GM19455 (cell line): Measurements from ENCODE around the gene RABGAP1L.
"Not testable (repeated sequence)": the region's sequence is repeated elsewhere in the genome, so short reads cannot be mapped to it uniquely, and the experiment has no call there.

Experiments used
- ATAC-seq: cut with Tn5 transposase; IDR thresholded peaks from one replicate; pipeline ENCODE4 v1.9.1; 2021; ENCODE audit not compliant: unreplicated experiment

RABGAP1L gene

DNA sequence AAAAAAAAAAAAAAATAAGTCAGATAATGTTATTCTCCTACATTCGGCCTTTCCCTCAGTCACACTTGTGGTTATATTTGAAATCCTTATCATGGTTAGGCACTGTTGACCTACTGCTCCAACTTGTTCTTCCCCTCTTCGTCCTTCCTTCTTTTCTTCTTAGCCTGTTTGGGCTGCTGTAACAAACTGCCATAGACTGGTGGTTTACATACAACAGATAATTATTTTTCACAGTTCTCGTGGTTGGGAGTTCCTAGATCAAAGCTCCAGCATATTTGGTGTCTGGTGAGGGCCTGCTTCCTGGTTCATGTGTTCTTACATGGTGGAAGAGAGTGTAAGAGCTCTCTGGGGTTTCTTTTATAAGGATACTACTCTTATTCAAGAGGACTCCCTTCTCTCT is 73.4 kb downstream of the RABGAP1L start:
- ATAC-seq = no peak

DNA sequence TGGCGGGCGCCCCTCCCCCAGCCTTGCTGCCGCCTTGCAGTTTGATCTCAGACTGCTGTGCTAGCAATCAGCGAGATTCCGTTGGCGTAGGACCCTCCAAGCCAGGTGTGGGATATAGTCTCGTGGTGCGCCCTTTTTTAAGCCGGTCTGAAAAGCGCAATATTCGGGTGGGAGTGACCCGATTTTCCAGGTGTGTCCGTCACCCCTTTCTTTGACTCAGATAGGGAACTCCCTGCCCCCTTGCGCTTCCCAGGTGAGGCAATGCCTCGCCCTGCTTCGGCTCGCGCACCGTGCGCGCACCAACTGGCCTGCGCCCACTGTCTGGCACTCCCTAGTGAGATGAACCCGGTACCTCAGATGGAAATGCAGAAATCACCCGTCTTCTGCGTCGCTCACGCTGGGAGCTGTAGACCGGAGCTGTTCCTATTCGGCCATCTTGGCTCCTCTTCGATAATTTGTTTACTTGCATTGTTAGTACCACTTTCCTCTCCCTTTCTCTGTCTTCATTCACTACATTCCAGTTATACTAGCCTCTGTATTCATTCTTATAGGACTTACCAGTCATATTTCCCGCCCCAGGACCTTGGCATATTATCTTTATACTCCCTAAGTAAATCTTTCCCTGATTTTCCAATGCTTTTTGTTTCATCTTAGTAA is 79.7 kb downstream of the RABGAP1L start:
- not testable (repeated sequence) for ATAC-seq

DNA sequence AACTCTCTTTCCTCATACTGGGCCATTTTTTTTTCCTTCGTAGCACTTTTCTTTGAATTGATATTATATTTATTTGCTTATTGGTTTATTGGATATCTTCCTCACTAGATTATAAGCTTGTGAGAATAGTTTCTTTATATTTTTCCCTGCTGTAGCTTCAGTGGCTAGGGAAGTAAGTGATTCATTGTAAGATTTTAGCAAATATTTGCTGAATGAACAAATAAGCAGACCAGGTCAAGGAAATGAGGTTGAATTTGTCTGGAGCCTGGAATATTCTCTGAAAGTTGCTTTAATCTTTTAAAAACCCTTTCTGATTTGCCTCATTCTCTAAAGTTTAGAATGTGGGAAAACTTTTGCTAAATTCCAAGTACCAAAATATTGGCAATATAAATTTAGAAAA is 80.2 kb downstream of the RABGAP1L start:
- no peak for ATAC-seq

DNA sequence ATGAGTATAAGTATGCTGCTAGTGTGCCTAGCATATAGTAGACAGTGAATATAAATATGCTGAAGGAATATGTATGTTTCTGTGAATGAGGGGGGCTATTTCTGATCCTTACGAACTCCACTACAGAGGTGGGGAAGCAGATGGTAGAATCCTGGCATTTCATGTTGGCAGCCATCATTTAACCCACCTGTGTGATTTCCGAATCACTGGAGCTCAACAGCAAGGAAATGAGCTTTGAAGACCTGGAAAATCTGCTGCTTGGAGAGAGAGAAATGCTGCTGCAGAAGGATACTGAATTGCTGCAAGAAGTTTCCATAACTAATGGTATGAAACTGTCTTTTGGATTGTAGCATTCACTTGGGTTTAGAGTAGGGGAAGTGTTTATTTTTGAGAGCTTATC is 83.5 kb downstream of the RABGAP1L start:
- ATAC-seq = no peak

DNA sequence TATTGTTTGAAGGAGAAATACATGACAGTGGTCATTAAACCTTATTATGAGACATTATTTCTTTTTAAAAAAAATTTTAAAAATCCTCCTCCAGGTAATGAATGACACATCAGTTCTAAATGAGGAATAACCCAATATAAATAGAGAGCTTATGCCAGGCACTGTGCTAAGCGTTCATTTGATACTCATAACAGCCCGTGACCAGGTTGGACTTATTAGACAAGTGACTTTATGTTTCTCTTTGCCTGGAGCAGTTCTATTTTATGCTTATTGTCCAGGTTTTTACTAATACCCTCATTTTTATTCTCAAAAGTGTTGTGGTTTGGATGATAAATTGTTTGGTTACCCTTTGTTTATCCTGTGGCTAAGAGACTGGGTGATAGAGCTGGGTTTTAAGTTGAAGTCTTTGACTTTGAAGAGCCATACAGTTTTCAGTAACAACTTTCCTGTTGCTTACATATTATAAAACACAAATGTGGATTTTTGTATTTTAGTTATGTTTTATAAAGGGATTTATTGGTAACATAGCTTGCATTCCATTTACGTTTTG is 84.2 kb downstream of the RABGAP1L start:
- no peak for ATAC-seq

DNA sequence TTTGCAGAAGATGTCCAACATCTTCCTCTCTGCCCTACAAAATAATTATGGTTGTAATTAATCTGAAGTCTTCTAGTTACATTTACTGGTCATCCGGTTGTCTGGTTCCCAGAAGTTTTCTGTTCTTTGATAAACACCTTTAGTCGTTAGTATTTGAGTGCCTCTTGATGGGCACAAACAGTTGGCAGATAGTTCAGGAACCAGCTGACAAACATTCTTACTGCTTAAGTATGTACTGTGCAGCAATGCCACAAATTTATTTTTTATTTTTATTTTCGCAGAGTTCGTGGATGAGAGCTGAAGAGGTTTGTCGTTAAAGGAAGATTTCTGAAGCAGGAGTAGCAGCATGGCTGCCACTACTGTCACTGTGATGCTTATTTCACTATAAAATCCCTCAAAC is 84.7 kb downstream of the RABGAP1L start:
- ATAC-seq = no peak

DNA sequence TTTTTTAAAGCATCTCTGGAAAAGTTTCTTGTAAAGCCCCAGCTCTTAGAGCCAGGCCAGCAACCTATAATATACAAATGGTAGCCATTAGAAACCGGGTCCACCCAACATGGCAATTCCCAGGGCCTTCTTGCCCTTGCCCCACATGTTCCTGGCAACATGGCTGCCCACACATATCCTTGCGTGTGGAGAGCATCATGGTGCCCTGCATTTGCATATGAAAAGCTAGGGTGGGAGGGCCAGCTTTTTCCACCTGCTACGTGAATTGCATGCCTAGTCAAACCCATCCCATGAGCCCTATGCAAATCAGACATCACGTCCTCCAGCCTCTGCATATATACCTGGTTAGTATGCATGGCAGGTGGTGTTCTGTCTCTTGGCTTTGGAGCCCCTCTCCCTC is 88.2 kb downstream of the RABGAP1L start:
- no peak for ATAC-seq

DNA sequence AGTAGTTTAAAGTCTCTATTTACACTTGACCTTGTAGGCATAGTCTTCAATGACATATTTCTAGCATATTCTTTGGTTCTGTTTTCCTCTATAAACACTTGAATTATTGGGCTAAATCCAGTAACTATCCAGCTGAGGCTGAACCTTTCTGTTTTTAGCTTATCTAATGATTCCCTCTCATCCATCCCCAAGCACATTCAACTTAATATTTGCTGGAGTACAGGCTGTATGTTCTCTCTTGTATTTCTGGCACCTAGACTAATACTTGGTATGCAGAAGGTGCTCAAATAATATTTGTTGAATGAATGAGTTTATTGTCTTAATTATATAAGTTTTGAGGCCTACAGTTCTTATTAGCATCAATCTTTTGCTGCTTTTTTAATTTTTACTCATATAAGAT is 88.7 kb downstream of the RABGAP1L start:
- ATAC-seq = no peak

DNA sequence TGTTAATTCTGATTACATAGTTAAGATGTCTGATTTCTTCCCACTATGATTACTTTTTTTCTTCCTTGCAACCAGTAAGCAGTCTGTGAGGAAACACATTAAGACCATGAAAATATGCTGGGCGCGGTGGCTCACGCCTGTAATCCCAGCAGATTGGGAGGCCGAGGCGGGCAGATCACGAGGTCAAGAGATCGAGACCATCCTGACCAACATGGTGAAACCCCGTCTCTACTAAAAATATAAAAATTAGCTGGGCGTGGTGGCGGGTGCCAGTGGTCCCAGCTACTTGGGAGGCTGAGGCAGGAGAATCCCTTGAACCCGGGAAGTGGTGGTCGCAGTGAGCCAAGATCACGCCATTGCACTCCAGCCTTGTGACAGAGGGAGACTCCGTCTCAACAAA is 97.1 kb downstream of the RABGAP1L start:
- not testable (repeated sequence) for ATAC-seq

DNA sequence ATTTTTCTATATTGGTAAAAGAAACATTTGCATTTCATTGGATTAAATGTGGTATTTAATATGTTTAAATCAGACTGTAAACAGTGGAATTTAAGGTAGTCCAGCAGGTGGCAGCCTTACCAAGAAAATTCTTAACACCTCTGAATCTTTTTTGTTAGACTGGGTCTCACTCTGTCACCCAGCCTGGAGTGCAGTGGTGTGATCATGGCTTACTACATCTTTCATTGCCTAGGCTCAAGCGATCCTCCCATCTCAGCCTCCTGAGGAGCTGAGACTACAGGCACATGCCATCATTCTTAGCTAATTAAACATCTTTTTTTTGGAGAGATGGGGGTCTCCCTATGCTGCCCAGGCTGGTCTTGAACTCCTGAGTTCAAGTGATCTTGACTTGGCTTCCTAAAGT is 98.8 kb downstream of the RABGAP1L start:
- ATAC-seq = no peak

DNA sequence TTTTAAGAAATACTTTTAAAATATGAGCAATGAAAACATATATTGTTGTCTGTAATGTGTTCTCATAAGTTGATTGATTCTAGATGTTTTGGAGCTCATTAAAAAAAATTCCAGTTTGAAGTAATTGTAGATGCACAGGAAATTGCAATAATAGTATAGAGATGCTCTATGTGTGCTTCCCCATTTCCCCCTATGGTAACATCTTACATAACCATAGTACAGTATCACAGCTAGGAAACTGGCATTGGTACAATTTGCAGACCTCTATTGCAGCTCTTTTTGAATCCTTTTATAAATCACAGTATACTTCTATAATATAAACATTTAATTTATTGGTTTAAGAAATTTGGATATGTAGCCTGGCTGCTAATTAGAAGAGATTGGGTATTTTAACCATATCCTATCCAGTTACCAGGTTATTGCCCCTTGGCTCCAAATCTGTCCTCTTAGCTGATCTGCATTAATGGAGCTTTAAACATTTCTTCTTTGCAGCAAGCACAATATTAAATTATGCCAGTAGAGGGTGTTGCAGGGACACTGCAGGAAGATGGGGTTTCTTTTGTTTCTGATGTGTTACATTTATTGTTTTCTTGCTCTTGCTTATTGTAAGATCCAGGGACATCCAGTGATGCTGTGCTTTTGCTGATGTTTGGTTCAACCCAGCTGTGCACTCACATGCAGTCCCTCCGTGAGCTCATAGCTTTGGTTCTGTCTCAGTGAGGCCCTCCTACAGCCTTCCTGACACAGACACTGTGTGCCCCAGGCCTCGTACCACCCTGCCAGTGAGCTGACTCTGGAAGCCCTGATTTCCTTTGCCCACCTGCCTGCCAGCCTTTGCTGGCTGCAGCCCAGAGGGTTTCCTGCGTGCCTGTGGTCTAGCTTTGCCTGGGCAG is 103.3 kb downstream of the RABGAP1L start:
- no peak for ATAC-seq

DNA sequence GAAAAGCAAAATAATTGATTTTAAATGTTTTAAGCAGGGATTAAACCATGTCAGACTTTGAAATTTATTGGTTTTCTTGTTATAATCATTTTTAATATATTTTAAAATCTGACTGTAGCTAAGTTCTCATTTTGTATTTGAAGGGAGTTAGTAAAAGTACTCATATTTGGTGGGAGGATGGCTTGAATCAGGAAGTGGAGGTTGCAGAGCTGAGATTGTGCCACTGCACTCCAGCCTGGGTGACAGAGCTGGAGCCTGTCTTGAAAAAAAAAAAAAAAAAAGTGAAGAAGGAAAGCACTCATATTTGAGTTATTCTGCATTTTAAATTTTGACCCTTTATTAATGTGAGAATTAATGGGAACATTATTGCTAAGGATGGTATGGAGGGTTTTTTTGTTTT is 106.0 kb downstream of the RABGAP1L start:
- no peak for ATAC-seq

DNA sequence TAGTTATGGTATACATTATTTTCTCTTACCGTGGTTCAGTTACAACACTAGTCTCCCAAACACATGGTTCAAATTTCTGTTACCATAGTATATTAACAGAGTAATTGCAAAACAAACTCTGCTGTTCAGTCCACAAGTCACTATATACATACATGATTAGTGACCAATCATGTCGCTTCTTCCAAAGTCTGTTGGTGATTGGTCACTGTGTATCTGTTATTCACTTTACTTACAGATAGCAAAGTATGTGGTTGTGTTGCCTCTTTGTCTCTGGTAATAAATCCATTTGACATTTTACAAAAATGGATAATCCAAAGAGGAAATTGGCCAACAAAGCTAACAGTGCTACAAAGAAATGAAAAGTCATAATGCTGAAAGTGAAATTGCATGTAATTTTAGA is 107.2 kb downstream of the RABGAP1L start:
- ATAC-seq = no peak

DNA sequence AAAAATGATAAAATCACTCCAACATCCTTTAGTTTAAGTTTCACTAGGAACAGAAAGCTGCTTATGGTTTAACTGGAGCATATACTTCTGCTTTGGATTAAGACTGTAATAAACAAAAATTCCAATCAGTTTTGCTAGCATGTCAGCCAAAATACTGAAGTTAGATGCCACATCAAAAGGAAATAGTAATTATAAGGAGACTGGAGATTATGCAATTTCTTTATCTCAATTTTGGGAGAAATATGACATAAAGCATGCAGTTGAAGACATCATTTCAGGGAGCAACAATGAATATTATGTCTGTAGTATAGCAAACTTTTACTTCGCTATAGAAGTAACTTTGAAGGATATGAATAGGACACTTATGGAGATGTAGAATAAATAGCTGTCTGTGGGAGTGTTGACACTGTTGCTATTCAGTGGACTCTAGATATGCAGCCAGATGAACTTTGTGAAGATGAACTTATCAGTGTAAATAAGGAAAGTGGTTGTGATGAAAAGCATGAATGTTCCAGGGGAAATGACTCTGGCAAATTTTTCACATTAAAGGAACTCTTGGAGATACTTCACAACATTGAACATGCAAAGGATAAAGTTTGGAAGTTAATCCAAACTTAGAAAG is 107.8 kb downstream of the RABGAP1L start:
- no peak for ATAC-seq

DNA sequence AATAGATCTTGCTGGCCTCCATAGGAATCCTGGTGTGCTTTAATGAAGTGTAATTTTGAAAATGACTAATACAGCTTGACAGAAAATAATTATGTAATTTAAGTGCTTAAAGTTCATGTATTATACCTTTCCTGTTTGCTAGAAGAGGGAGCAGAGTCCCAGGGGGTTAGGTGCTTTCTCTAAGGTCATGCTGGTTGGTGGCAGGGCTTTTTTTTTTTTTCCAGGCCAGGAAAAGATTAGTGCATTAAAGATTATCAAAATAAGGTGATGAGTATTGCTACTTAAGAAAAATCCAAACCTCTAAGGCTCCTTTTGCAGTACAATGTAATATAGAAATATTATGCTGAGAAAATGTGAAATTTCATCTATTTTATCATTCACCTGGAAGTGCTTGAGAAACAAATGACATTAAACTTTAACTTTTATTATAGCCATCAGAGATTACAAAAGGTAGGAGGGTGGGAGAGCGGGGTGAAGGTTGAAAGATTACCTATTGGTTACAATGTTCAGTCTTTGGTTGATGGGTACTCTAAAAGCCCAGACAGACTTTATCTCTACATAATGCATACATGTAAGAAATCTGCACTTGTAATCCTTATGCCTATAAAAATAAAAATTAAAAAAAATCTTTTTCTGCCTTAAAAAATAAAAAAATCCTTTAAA is 110.8 kb downstream of the RABGAP1L start:
- ATAC-seq = no peak

DNA sequence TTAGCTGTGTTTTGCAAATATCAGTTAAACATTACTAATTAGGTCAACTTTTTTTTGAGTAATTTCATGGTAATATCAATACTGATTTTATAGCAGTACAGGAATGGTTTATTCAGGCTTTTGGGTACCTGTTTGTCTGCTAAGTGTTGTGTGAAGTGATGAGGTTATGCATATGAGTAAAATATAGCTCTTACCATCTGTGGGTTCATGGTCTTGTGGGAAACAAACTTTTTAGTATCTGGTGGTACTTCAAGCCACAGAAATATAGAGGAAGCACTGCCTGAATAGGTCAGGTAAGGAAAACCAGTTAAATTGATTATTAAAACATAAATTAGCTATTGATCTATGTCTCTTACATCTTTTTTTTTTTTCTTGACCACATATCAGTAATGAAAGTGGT is 113.9 kb downstream of the RABGAP1L start:
- ATAC-seq = no peak

DNA sequence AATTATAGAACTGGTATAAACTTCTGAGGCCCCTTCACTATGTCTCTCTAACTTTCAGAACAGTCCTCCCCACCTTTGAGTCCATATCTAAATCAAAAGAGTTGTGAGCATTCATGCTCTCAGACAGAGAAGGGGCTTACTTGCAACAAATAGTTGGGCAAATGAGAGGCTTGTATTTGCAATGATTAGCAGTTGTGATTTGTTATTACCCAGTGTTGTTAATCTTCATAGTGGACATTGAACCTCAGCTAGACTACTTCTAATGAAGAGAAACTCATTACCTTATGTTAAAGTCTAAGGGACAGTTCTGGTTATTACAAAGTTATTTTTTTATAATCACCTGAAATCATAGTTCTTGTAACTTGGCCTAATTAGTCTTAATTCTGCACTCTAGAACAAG is 114.5 kb downstream of the RABGAP1L start:
- ATAC-seq = no peak

DNA sequence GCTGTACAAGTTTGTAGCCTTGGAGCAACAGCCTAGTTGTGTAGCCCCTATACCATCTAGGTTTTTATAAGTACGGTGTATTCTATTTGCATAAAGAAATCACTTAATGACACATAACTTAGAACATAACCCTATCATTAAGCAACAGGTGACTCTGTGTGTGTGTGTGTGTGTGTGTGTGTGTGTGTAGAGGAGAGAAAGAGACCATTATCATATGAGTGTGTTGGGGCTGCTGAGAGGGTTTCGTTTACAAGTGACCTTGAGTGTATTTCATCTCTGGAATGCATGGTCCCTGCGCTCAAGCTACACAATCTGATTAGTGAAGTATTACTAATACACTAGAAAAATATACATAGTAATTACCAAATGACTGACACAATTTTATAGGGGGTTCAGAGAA is 115.1 kb downstream of the RABGAP1L start:
- ATAC-seq = no peak

DNA sequence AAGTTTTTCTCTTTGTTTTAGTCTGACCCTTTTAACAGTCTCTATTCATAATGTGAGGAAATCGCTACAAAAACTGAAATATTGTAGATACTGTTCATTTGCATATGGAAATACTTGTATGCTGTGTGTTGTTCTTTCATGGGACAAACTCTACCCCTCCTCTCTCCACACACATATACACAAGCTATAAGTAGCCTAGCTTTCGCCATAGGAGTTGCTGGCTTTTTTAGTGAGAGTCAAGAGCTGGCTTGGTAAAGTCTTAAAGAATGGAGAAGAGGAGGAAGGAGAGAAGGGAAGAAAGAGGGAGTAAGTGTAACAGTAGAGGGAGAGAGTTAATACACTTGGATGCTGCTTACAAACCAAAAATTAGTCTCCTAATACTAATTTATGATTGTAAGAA is 115.6 kb downstream of the RABGAP1L start:
- no peak for ATAC-seq

DNA sequence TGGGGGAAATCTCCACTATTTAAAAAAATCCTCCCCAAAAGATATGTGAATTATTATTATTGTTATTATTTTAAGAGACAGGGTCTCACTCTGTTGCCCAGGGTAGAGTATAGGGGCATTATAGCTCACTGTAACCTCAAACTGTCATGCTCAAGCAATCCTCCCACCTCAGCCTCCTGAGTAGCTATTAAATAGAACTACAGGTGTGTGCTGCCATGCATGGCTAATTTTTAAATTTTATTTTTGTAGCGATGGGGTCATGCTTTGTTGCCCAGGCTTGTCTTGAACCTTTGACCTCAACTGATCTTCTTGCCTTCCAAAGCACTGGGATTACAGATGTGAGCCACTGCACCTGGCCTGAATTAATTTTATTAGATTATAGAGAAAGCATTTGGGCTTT is 116.8 kb downstream of the RABGAP1L start:
- no peak for ATAC-seq

DNA sequence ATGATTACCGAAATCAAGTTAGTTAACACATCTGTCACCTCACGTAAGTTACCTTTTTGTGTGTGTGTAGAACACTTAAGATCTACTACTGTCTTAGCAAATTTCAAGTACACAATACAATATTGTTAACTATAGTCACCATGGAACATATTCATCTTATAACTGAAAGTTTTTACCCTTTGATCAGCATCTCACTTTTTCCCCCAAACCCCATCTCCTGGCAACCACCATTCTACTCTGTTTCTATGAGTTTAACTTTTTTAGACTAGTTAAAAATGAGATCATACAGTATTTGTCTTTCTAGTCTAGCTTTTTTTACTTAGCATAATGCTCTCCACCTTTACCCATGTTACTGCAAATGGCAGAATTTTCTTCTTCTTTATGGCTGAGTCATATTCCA is 124.7 kb downstream of the RABGAP1L start:
- ATAC-seq = no peak
